Stomach (tissue), 4 donors: ENCODE results near the gene MYO9B.

Experiments
- CTCF ChIP-seq, 7 experiments: fragments of 450-650 bp in 4 of 7; fragments of 200-600 bp in 3 of 7; sonication (generic) in 3 of 7; IDR thresholded peaks; one replicate each; pipeline ENCODE4 v1.5.1; 2016 to 2019; ENCODE audit warnings: antibody characterized with exemption in 7 of 7, control low read depth in 2 of 7, mild to moderate bottlenecking in 1 of 7
- POLR2A ChIP-seq, 4 donors: fragments of 450-650 bp; IDR thresholded peaks; one replicate each; pipeline ENCODE4 v1.6.1; 2016; ENCODE audit warnings: antibody characterized with exemption in 4 of 4, control low read depth in 2 of 4, mild to moderate bottlenecking in 1 of 4, moderate library complexity in 1 of 4

GRCh38 chr19:17255150-17255621 lies 179.6 kb downstream of the MYO9B start:
- no peak for TF ChIP-seq CTCF (IDR thresholded peaks at IDR 0.05)
- TF ChIP-seq POLR2A (IDR thresholded peaks at IDR 0.05): no peak
